HepG2 (cell line): ENCODE results near the gene FAR1.

Source experiments
- CTCF ChIP-seq: sonication (generic); formaldehyde crosslinking; IDR thresholded peaks from 2 replicates; pipeline ENCODE4 v1.5.0; 2020; ENCODE audit warnings: mild to moderate bottlenecking, missing genetic modification reagents, moderate library complexity
- KDM1A ChIP-seq: IDR thresholded peaks from 2 replicates; pipeline ENCODE4 v1.6.1; 2016; ENCODE audit warnings: missing compliant biosample characterization
- ONECUT2 ChIP-seq: sonication (generic); formaldehyde crosslinking; IDR thresholded peaks from 2 replicates; pipeline ENCODE4 v1.4.0; 2020; ENCODE audit warnings: missing genetic modification reagents
- RBAK ChIP-seq: sonication (generic); formaldehyde crosslinking; IDR thresholded peaks from 2 replicates; pipeline ENCODE4 v1.5.1; 2020; ENCODE audit warnings: mild to moderate bottlenecking, missing genetic modification reagents
- REST ChIP-seq, 2 experiments: IDR thresholded peaks; 2 replicates each; pipeline ENCODE4 v1.6.1; 2011 to 2012; ENCODE audit warnings: low read length in 2 of 2, borderline replicate concordance in 1 of 2, low read depth in 1 of 2, mild to moderate bottlenecking in 1 of 2, moderate library complexity in 1 of 2

- TF ChIP-seq KDM1A = no peak
- no peak for TF ChIP-seq REST (IDR thresholded peaks at IDR 0.05; ENCODE audit: borderline replicate concordance in 1 of 2, low read depth in 1 of 2, low read length in 2 of 2)
- TF ChIP-seq RBAK = no peak
- no peak for TF ChIP-seq ONECUT2 (CRISPR knock-in tag)
- no peak for TF ChIP-seq CTCF
Measured at GRCh38 chr11:13669544-13670488, 1.3 kb downstream of the FAR1 start.
